ENCODE measurements around the gene UST.
A peak's percentile ranks its signal among the peaks of the same experiment; 100 is the strongest.
"Not testable (repeated sequence)": the region's sequence is repeated elsewhere in the genome, so short reads cannot be mapped to it uniquely, and the experiment has no call there.

The UST gene

GRCh38 chr6:148898376-148899014 is 151.7 kb downstream of the UST start:
- peak; percentile 16 to 24 for DNase-seq (ENCODE audit: low read depth in 2 of 2)

- no peak for DNase-seq (ENCODE audit: low read depth in 2 of 2)
Observed at GRCh38 chr6:148904896-148905870, 158.4 kb downstream of the UST start.

GRCh38 chr6:148905901-148906300 is 159.1 kb downstream of the UST start:
- DNase-seq (ENCODE audit: low read depth in 2 of 2): no peak

- DNase-seq (ENCODE audit: low read depth in 2 of 2): no peak
Observed at GRCh38 chr6:148906386-148906785, 159.6 kb downstream of the UST start.

- no peak for DNase-seq (ENCODE audit: low read depth in 2 of 2)
Observed at GRCh38 chr6:148907573-148907972, 160.7 kb downstream of the UST start.

- DNase-seq (ENCODE audit: low read depth in 2 of 2): no peak
Observed at GRCh38 chr6:148912252-148912651, 165.4 kb downstream of the UST start.

- no peak for DNase-seq (ENCODE audit: low read depth in 2 of 2)
Observed at GRCh38 chr6:148915810-148916209, 169.0 kb downstream of the UST start.

- not testable (repeated sequence) for DNase-seq (ENCODE audit: low read depth in 2 of 2)
Observed at GRCh38 chr6:148916485-148916884, 169.7 kb downstream of the UST start.

- no peak for DNase-seq (ENCODE audit: low read depth in 2 of 2)
Observed at GRCh38 chr6:148924226-148925012, 177.6 kb downstream of the UST start.

GRCh38 chr6:148925701-148926100 is 178.9 kb downstream of the UST start:
- DNase-seq (ENCODE audit: low read depth in 2 of 2): no peak

GRCh38 chr6:148926478-148926877 is 179.6 kb downstream of the UST start:
- no peak for DNase-seq (ENCODE audit: low read depth in 2 of 2)

GRCh38 chr6:148927586-148927985 is 180.8 kb downstream of the UST start:
- DNase-seq (ENCODE audit: low read depth in 2 of 2): no peak

- DNase-seq (ENCODE audit: low read depth in 2 of 2): no peak
Observed at GRCh38 chr6:148928811-148929210, 182.0 kb downstream of the UST start.

GRCh38 chr6:148932208-148932607 is 185.4 kb downstream of the UST start:
- DNase-seq (ENCODE audit: low read depth in 2 of 2): no peak

GRCh38 chr6:148932731-148933130 is 185.9 kb downstream of the UST start:
- no peak for DNase-seq (ENCODE audit: low read depth in 2 of 2)

- peak in 1 of 2 experiments; percentile 8 for DNase-seq (ENCODE audit: low read depth in 2 of 2)
Observed at GRCh38 chr6:148934539-148934938, 187.7 kb downstream of the UST start.

- DNase-seq (ENCODE audit: low read depth in 2 of 2): peak; percentile 54 to 56
Observed at GRCh38 chr6:148934961-148935360, 188.1 kb downstream of the UST start.

- DNase-seq (ENCODE audit: low read depth in 2 of 2): peak in 1 of 2 experiments; percentile 26
Observed at GRCh38 chr6:148935705-148936435, 189.0 kb downstream of the UST start.

- DNase-seq (ENCODE audit: low read depth in 2 of 2): peak; percentile 51 to 53
Observed at GRCh38 chr6:148943451-148943850, 196.6 kb downstream of the UST start.

- no peak for DNase-seq (ENCODE audit: low read depth in 2 of 2)
Observed at GRCh38 chr6:148944608-148945007, 197.8 kb downstream of the UST start.

- DNase-seq (ENCODE audit: low read depth in 2 of 2): no peak
Observed at GRCh38 chr6:148945301-148946021, 198.6 kb downstream of the UST start.

Measured in fibroblast of skin of left biceps (primary cell).